GM12878 (cell line): ENCODE measurements around the gene ZNF444. TPM values are rescaled to one million over a fixed set of nuclear protein-coding genes. Genes with fewer than 3 reads are reported as not detected.
A peak's percentile ranks its signal among the peaks of the same experiment; 100 is the strongest.

Experiments used
- BACH1 ChIP-seq: fragments of 450-650 bp; IDR thresholded peaks from 2 replicates; pipeline ENCODE4 v1.6.1; 2017; ENCODE audit warnings: mild to moderate bottlenecking, borderline replicate concordance
- BRCA1 ChIP-seq: IDR thresholded peaks from 2 replicates; pipeline ENCODE4 v1.6.1; 2011; ENCODE audit warnings: low read depth, low read length, improper control_type of control experiment
- CBX5 ChIP-seq: sonication (generic); IDR thresholded peaks from 2 replicates; pipeline ENCODE4 v1.6.1; 2016; ENCODE audit warnings: low read depth, moderate library complexity, mild to moderate bottlenecking, inconsistent platforms
- CREM ChIP-seq: IDR thresholded peaks from 2 replicates; pipeline ENCODE4 v1.6.1; 2014; ENCODE audit warnings: antibody characterized with exemption, low read depth
- CTCF ChIP-seq, 3 experiments: IDR thresholded peaks in 2 of 3; conservative IDR thresholded peaks in 1 of 3; 2 replicates each; pipeline ENCODE4 v1.5.1; 2011; ENCODE audit warnings: low read depth in 3 of 3, low read length in 3 of 3, mild to moderate bottlenecking in 3 of 3, control low read depth in 2 of 3, moderate library complexity in 2 of 3, inconsistent platforms in 1 of 3, mixed read lengths in 1 of 3; ENCODE audit not compliant: control insufficient read depth in 2 of 3, insufficient read depth in 1 of 3; ENCODE audit errors: extremely low read depth in 1 of 3
- FOXK2 ChIP-seq: fragments of 450-650 bp; IDR thresholded peaks from 2 replicates; pipeline ENCODE4 v1.6.1; 2017; ENCODE audit warnings: mild to moderate bottlenecking, moderate library complexity
- IRF4 ChIP-seq: IDR thresholded peaks from 2 replicates; pipeline ENCODE4 v1.6.1; 2011; ENCODE audit warnings: low read depth, low read length
- JUNB ChIP-seq: IDR thresholded peaks from 2 replicates; pipeline ENCODE4 v1.6.1; 2016; ENCODE audit warnings: antibody characterized with exemption, mild to moderate bottlenecking
- PAX8 ChIP-seq: fragments of 450-650 bp; IDR thresholded peaks from 2 replicates; pipeline ENCODE4 v1.6.1; 2017; ENCODE audit warnings: mild to moderate bottlenecking, moderate library complexity
- RAD21 ChIP-seq: IDR thresholded peaks from 2 replicates; pipeline ENCODE4 v1.6.1; 2011; ENCODE audit warnings: mild to moderate bottlenecking, low read depth, low read length, moderate library complexity; ENCODE audit not compliant: insufficient read depth
- RAD51 ChIP-seq: fragments of 450-650 bp; IDR thresholded peaks from 2 replicates; pipeline ENCODE4 v1.6.1; 2016; ENCODE audit warnings: moderate library complexity, mild to moderate bottlenecking, inconsistent platforms
- SMAD1 ChIP-seq: fragments of 450-650 bp; IDR thresholded peaks from 2 replicates; pipeline ENCODE4 v1.6.1; 2018; ENCODE audit warnings: mild to moderate bottlenecking, low read depth; ENCODE audit not compliant: partially characterized antibody
- TCF7 ChIP-seq: IDR thresholded peaks from 2 replicates; pipeline ENCODE4 v1.6.1; 2014; ENCODE audit warnings: antibody characterized with exemption, borderline replicate concordance
- USF2 ChIP-seq: IDR thresholded peaks from 2 replicates; pipeline ENCODE4 v1.6.1; 2011; ENCODE audit warnings: low read depth, low read length, improper control_type of control experiment, borderline replicate concordance
- WRNIP1 ChIP-seq: IDR thresholded peaks from 2 replicates; pipeline ENCODE4 v1.6.1; 2011; ENCODE audit warnings: low read depth, low read length, improper control_type of control experiment, borderline replicate concordance
- ZSCAN29 ChIP-seq: fragments of 450-650 bp; IDR thresholded peaks from 2 replicates; pipeline ENCODE4 v1.6.1; 2017; ENCODE audit warnings: mild to moderate bottlenecking, moderate library complexity
- polyA plus RNA-seq, 11 experiments: library from polyadenylated mRNA; depleted of rRNA in 4 of 11; unstranded in 6 of 11; stranded (reverse) in 5 of 11; fragments of >200 nt; fragmentation: Nextera tagmentation in 4 of 11; fragmentation: Illumina TruSeq in 1 of 11; extraction: Ambion mirVana in 4 of 11; extraction: Trizol in 1 of 11; gene quantifications; 1 replicate in 1 of 11; 2 replicates in 10 of 11; pipeline versions ENCODE4 v1.2.1 to v1.2.3, GENCODE V29; 2011 to 2016; ENCODE audit warnings: inconsistent platforms in 2 of 11, missing spikeins in 2 of 11, low read depth in 1 of 11
- total RNA-seq, 4 experiments: library from RNA; depleted of rRNA in 3 of 4; stranded (reverse); fragments of >200 nt in 3 of 4; fragmentation: Illumina TruSeq in 1 of 4; extraction: Trizol in 1 of 4; gene quantifications; 2 replicates each; pipeline versions ENCODE4 v1.2.1 to v1.2.3, GENCODE V29; 2013 to 2021

Gene ZNF444
- total and polyA plus RNA-seq, 10 of the 15 experiments (the other 5 are each of a cell fraction or from before 2014, with no cell fraction given): 0.45 to 28.2 (median 11.6) TPM

- TF ChIP-seq TCF7: no peak
- no peak for TF ChIP-seq RAD51
- no peak for TF ChIP-seq PAX8
- no peak for TF ChIP-seq IRF4
- no peak for TF ChIP-seq USF2
- no peak for TF ChIP-seq WRNIP1
- no peak for TF ChIP-seq FOXK2
- no peak for TF ChIP-seq JUNB
- no peak for TF ChIP-seq BRCA1
- no peak for TF ChIP-seq CBX5
- TF ChIP-seq ZSCAN29: no peak
- TF ChIP-seq CREM: peak; percentile 44
- no peak for TF ChIP-seq RAD21
- TF ChIP-seq CTCF (IDR thresholded peaks at IDR 0.05 in 2 of 3, conservative IDR thresholded peaks at IDR 0.05 in 1 of 3; ENCODE audit: control insufficient read depth in 2 of 3, extremely low read depth in 1 of 3, insufficient read depth in 1 of 3, low read depth in 3 of 3, low read length in 3 of 3): no peak
- no peak; the same call in 1 of the 2 replicates for TF ChIP-seq BACH1
- no peak for TF ChIP-seq SMAD1
- TF ChIP-seq, all 136 proteins: peak for 42
Measured at GRCh38 chr19:56121180-56122167, 19.6 kb upstream of the ZNF444 start, which contains the start of gene ZNF787 (continued).
